Lower leg skin (tissue), 4 donors: ENCODE results near the gene TRAF4. TPM values are rescaled to one million over a fixed set of nuclear protein-coding genes. Genes with fewer than 3 reads are reported as not detected.

Experiments used
- DNase-seq, 2 donors: peaks; one replicate each; pipeline ENCODE4 v3.0.0-alpha.2; 2019; ENCODE audit warnings: low spot score in 2 of 2
- H3K4me3 ChIP-seq: fragments of 200-600 bp; sonication (generic); 2 replicates; pipeline ENCODE4 v1.5.1; 2017; ENCODE audit warnings: mild to moderate bottlenecking, low read depth; ENCODE audit not compliant: poor library complexity, severe bottlenecking
- CTCF ChIP-seq, 3 donors: fragments of 450-650 bp; IDR thresholded peaks; one replicate each; pipeline ENCODE4 v1.5.1; 2016; ENCODE audit warnings: antibody characterized with exemption in 3 of 3, mild to moderate bottlenecking in 3 of 3, moderate library complexity in 2 of 3
- POLR2A ChIP-seq, 2 donors: fragments of 450-650 bp; IDR thresholded peaks; one replicate each; pipeline ENCODE4 v1.6.1; 2016 to 2017; ENCODE audit warnings: antibody characterized with exemption in 2 of 2, mild to moderate bottlenecking in 1 of 2, moderate library complexity in 1 of 2
- WGBS, 2 donors: methylation state at CpG; one replicate each; pipeline ENCODE4 v1.1.5; 2018; 5-methylcytosine and 5-hydroxymethylcytosine counted together
- intact Hi-C: fragments of 100-400 bp; cut with DNase I; formaldehyde crosslinking; loops from one replicate; pipeline ENCODE4 v1.15.0; 2023; ENCODE audit warnings: low total_unique reads
- total RNA-seq, 4 donors: library from RNA; depleted of rRNA; stranded (reverse); fragments of >200 nt; gene quantifications; one replicate each; pipeline ENCODE4 v1.1.0, GENCODE V29; 2016

TRAF4 gene
- total RNA-seq, 4 donors from 2014 or later = 11.0 to 30.9 (median 21.8) TPM

GRCh38 chr17:28760601-28761562 lies 17.1 kb downstream of the TRAF4 start:
- no peak for DNase-seq
- 41 to 50% methylated on average over 9 of the region's 9 CpGs for WGBS, 2 donors
- no peak for TF ChIP-seq POLR2A (IDR thresholded peaks at IDR 0.05)
- TF ChIP-seq CTCF (IDR thresholded peaks at IDR 0.05) = no peak
- intact Hi-C loops = loop anchor here (5.0 kb wide), 1 partner anchor 156 kb away; no protein-coding TSS in a partner anchor
- no peak overlapping the region for H3K4me3 ChIP-seq

GRCh38 chr17:28763137-28763799 lies 19.5 kb downstream of the TRAF4 start:
- TF ChIP-seq POLR2A (IDR thresholded peaks at IDR 0.05) (no peak), CTCF (IDR thresholded peaks at IDR 0.05) (no peak)
- no peak for DNase-seq
- intact Hi-C loops = loop anchor here (5.0 kb wide), 1 partner anchor 154 kb away; no protein-coding TSS in a partner anchor
- 85 to 89% methylated on average over 1 of the region's 1 CpG for WGBS, 2 donors
- no peak overlapping the region for H3K4me3 ChIP-seq

GRCh38 chr17:28763804-28764266 lies 20.0 kb downstream of the TRAF4 start:
- TF ChIP-seq CTCF (IDR thresholded peaks at IDR 0.05) (peak in 2 of 3 donors; percentile 67 to 73), POLR2A (IDR thresholded peaks at IDR 0.05) (no peak)
- no peak overlapping the region for H3K4me3 ChIP-seq
- DNase-seq = peak; percentile 79 to 96
- intact Hi-C loops = loop anchor here (5.0 kb wide), 1 partner anchor 153 kb away; no protein-coding TSS in a partner anchor
- 67 to 68% methylated on average over 5 of the region's 5 CpGs for WGBS, 2 donors

GRCh38 chr17:28765038-28765437 lies 21.2 kb downstream of the TRAF4 start:
- TF ChIP-seq CTCF (IDR thresholded peaks at IDR 0.05) = no peak
- no peak for TF ChIP-seq POLR2A (IDR thresholded peaks at IDR 0.05)
- intact Hi-C loops = no loop called here
- H3K4me3 ChIP-seq = no peak overlapping the region
- no peak for DNase-seq
- 76 to 80% methylated on average over 4 of the region's 4 CpGs for WGBS, 2 donors

- 93% methylated on average over 6 of the region's 6 CpGs for WGBS, 2 donors
- intact Hi-C loops = no loop called here
- TF ChIP-seq CTCF (IDR thresholded peaks at IDR 0.05) = no peak
- no peak for TF ChIP-seq POLR2A (IDR thresholded peaks at IDR 0.05)
- H3K4me3 ChIP-seq = no peak overlapping the region
- no peak for DNase-seq
Measured at GRCh38 chr17:28773736-28774135, 29.9 kb downstream of the TRAF4 start.
